Forelimb muscle (tissue), 1 donor: ENCODE results near the gene MAEA. TPM values are rescaled to one million over a fixed set of nuclear protein-coding genes. Genes with fewer than 3 reads are reported as not detected.
A peak's percentile ranks its signal among the peaks of the same experiment; 100 is the strongest.
"Not testable (repeated sequence)": the region's sequence is repeated elsewhere in the genome, so short reads cannot be mapped to it uniquely, and the experiment has no call there.

Source experiments
- DNase-seq: peaks from one replicate; pipeline ENCODE4 v3.0.0-alpha.2; 2013; ENCODE audit warnings: low read depth
- polyA plus RNA-seq: library from polyadenylated mRNA; unstranded; fragments of 120-200 nt; gene quantifications from one replicate; pipeline ENCODE4 v1.2.1, GENCODE V29; 2013; ENCODE audit not compliant: insufficient read length

The MAEA gene
- polyA plus RNA-seq, 1 donor, result 39.5 TPM

DNA sequence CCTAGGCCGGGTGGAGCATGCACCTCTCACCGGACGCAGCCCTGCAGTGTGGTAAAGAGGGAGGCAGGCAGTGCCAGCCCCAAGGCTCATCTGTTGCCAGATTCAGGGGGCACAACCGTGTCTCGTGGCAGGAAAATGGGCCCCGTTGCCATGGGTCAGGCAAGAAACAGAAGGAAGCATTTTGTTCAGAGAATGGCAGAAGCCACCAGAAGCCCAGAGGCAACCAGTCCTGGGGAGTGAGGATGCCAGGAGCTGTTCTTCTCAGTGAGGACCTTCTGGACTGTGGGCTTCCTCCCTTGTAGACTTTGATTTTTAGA lies 44.8 kb downstream of the MAEA start:
- DNase-seq, result no peak

GRCh38 chr4:1335193-1335883 lies 45.6 kb downstream of the MAEA start:
- DNase-seq, result not testable (repeated sequence)

DNA sequence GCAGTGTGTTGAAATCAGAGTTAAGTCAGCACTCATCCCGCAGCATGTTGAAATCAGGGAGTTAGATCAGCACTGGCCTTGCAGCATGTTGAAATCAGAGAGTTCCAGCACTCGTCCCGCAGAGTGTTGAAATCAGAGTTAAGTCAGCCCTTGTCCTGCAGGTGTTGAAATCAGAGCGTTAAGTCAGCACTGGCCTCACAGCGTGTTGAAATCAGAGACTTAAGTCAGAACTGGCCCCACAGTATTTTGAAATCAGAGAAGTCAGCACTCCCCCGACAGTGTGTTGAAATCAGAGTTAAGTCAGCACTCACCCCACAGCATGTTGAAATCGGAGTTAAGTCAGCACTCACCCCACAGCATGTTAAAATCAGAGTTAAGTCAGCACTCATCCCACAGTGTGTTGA lies 46.4 kb downstream of the MAEA start:
- no peak for DNase-seq

DNA sequence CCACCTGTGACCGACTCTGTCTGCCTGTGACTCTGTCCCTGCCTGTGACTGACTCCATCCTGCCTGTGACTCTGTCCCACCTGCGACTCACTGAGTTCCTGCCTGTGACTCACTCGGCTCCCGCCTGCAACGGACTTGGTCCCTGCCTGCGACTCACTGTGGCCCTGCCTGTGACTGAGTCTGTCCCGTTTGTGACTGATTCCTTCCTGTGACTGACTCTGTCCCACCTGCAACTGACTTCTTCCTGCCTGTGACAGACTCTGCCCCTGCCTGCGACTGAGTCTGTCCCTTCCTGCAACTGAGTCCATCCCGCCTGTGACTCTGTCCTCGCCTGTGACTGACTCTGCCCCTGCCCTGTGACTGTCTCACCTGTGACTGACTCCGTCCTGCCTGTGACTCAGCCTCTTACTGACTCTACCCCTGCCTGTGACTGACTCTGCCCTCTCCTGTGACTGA lies 47.7 kb downstream of the MAEA start:
- DNase-seq, result no peak

GRCh38 chr4:1337951-1338751 lies 48.5 kb downstream of the MAEA start:
- no peak for DNase-seq

DNA sequence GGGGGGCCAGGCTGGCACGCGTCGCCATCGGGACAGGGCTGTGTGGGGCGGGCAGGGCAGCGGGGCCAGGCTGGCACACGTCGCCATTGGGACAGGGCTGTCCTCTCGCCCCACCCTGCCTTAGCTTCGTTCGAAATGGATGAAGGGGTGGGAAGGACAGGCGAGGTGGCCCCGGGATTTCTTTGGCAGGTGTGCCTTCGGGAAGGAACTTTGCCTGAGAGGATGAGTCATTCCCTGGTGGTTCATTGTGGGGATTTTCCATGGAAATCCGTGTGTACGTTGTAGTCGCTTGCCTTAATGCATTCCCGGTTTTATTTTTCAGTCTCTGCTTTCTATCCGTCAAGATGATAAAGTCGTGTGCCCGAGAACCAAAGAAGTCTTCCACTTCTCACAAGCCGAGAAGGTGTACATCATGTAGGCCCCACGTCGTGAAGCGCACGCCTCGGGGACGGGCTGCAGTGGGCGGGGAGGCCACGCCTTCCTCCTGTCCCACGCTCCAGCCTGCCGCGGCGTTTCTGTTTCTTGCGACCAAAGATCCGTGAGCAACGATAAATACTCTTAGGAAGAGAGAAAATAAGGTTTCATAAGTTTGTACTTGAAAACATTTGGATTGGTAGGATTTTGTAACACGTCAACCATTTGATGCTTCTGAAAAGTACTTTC lies 49.2 kb downstream of the MAEA start:
- DNase-seq, result no peak

DNA sequence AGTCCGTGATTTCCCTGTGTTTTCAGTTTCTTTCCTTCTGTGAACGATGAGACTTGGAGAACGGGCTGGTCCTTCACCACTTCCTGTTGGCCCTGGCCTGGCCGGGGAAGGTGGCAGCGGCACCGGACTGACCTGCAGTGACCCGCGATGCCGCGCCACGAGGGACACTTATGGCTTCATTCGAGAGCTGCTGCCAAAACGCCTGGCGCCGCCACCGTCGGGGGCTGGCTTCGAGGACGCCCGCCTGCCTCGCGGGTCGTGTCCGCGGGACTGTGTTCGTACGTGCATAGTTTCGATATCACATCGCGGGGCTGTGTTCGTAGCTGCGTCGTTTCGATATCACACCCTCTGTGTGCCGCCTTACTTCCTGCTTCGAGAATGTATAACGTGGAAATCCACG lies 49.8 kb downstream of the MAEA start:
- no peak for DNase-seq

DNA sequence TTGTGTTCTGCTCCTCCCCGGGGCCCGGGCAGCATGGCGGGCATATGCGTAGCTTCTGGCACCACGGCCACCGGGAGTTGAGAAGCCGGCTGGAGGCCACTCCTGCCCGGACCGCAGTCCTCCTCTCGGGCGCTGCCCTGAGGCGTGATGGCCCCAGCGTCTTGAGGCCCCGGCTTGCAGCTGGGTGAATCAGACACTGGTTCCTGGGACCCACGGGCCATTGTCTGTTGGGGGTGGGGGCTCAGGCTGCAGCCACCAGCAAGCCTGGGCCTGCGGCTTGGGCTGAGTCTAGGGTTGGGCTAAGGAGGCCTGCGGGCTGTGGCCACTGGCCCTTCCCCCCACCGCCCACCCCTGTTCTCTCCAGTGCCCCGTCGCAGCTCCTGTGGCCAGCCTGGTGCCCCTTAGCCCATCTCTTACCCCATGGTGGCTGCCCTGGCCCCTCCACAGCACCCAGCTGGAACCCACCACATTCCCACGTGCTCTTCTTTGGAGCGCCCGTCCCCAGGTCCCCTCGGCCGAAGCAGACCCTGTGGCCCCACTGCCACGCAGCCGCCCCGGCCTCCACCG lies 50.6 kb downstream of the MAEA start:
- DNase-seq, result no peak

GRCh38 chr4:1340861-1341260 lies 51.2 kb downstream of the MAEA start:
- no peak for DNase-seq

DNA sequence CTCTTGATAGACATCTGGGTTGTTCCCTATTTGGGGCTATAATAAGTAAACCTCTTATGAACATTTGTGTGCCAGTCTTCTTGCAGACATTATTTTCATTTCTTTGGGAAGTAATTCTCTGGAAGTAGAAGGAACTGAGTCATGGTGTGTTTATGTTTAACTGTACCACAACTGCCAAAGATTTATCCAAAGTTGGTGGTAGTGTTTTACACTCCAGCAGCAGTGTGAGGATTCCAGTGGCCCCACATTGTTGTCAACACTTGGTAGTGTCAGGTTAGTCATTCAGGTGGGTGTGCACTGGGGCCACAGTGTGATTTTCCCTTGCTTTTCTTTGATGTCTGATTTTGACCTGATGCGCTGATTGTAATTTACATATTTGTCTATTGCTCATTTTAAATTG lies 52.3 kb downstream of the MAEA start:
- no peak for DNase-seq

- DNase-seq, result no peak
These were observed 55.0 kb downstream of the MAEA start for GRCh38 chr4:1344696-1345095.

GRCh38 chr4:1345903-1346780 lies 56.5 kb downstream of the MAEA start:
- no peak for DNase-seq

DNA sequence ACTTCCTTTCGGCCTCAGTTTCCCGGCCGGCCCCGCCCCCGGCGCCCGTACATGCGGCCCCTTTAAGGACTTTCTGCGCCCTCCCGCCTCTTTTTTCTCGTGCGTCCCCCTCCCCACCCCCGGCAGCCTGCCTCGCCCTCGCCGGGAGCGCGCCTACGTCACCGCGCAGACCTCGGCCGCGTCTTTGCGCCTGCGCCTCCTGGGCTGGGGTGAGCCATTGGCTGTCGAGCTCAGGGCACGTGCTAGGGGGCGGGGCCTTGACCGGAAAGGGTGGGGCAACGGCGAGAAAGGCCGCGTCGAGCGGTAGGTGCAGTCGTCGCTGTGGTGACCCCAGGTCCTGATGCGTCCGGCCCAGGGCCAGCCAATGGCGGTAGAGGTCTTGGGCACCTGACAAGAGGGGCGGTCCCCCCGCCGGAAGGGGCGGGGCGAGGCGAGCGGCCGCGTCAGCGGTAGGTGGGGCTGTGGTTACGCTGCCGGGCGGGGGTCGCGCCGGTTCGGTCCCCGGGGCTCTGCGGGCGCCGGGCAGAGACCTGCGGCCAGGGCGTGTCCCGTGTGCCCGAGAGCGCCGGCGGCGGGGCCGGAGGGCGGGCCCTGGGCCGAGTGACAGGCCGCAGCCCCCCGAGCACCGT lies 57.2 kb downstream of the MAEA start, which contains the start of gene UVSSA:
UVSSA (plus strand) TSS at position 428 of the 629 bp plus-strand sequence. CDS start 884 bp downstream, outside the sequence.
- peak; percentile 93 for DNase-seq

DNA sequence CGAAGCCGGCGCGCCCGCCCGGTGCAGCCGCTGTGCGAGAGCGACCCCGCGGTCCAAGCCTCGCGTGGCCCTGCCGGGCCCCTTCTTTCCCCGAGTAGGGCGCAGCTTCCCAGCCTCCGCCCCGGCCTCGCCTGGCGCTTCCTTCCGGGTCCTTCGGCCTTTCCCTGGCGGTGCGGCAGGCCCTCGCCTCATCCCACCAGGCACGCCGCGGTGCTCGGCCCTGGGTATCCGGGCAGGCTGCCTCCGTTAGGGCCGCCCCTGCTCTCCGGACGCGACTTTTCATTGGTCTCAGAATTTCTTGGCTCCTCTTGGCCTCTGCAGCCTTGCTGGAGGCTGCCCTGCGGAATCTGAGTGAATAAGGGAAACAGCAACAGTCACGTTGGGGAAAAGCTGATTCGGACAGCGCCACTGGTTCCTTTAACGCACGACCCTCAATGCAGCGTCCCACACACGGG lies 57.7 kb downstream of the MAEA start:
- peak; percentile 52 for DNase-seq

DNA sequence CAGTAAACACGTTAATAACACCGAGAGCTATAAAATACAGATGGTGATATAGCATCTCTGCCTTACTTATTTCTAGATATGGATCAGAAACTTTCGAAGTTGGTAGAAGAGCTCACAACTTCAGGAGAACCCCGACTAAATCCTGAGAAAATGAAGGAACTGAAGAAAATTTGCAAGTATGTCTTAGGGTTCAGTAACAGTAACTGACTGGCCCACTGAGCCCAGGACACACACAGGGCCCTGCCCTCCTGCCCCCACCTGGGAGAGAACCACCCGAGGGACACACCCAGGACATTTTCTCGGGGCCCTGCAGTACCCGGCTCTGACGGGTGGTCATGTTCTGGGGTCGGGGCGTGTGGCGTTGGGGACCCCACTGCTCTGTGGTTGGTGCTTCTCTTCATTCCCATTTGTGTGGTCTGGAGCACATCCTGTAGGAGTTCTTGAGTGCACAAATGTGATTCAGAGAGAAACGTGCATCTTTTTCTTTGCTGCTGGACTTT lies 58.4 kb downstream of the MAEA start:
- DNase-seq, result no peak

DNA sequence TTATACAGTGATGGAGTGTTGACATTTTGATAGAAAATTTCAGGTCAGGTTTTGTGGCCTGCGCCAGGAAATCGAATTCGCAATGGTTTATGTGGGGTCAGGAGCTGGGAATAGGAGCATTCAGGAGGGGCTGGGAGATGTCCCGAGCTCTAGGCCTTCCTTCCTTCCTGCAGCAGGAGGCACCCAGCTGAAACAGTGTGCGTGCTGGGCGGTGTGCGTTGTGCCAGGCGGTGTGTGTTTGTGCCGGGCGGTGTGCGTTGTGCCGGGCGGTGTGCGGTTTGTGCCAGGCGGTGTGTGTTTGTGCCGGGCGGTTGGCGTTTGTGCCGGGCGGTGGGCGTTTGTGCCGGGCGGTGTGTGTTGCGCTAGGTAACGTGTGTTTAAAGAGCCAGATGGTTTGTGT lies 59.1 kb downstream of the MAEA start:
- DNase-seq, result no peak

DNA sequence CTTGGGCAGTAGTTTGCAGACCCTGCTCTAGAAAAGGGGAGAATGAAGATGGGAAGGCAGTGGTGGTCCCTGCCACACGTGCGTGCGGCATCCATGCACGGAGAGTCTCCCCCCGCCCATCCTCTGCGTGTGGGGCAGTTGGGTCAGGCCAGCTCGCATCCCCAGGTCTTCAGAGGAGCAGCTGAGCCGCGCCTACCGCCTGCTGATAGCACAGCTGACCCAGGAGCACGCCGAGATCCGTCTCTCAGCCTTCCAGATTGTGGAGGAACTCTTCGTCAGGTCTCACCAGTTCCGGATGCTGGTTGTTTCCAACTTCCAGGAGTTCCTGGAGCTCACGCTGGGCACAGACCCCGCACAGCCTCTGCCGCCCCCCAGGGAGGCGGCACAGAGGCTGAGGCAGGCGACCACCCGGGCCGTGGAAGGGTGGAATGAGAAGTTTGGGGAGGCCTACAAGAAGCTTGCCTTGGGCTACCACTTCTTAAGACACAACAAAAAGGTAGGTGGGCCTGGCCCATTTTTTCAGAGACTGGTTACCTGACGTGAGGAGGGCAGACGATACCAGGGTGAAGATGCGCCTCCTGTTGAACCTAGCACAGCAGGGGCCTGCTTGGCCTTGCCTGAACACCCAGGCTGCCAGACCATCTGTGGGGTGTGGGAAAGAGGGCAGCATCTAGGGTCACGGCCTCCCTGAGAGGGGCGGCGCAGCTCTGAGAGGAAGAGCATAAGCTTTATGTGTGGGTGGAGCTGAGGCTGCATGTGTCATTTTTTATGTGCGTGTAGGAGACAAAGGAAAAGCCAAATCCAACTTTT lies 59.9 kb downstream of the MAEA start:
- no peak for DNase-seq

- no peak for DNase-seq
These were observed 60.5 kb downstream of the MAEA start for GRCh38 chr4:1350169-1350520.

GRCh38 chr4:1351854-1352566 lies 62.3 kb downstream of the MAEA start:
- DNase-seq, result no peak
